ENCODE data around the gene ZNF385B. TPM values are rescaled to one million over a fixed set of nuclear protein-coding genes. Genes with fewer than 3 reads are reported as not detected.

Gene ZNF385B
- total and polyA plus RNA-seq, 9 of the 15 experiments (the other 6 are each of a cell fraction or from before 2014, with no cell fraction given), result 0.50 TPM; not detected in 8

DNA sequence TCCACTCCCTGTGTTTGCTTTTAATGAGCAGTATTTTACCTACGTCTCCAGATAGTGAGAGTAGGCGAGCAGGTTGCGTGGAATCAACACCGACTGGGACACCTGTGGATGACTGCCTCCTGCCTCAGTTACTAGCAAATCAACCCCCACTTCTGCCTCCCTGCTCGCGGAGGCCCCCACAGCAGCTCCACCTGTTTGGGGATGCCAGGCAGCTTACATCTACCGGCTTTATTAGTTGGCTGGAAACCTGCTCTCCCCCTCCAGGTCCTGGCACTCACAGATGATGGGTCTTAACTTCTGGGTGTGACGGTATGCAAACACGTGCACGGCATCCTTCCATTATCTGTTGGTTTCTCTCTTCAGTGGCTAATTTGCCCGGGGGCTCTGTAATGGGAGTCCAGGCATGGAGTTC, 432.3 kb downstream of the ZNF385B start (continued):
- no peak for TF ChIP-seq CGGBP1 (CRISPR knock-in tag; IDR thresholded peaks at IDR 0.05)
- no peak for TF ChIP-seq GATAD2B (IDR thresholded peaks at IDR 0.05; ENCODE audit: borderline replicate concordance)
- no peak for TF ChIP-seq MEF2D (tag; conservative IDR thresholded peaks at IDR 0.05; ENCODE audit: low read depth)
- no peak for TF ChIP-seq ARNT (IDR thresholded peaks at IDR 0.05)
- no peak for TF ChIP-seq SLC30A9 (CRISPR knock-in tag; IDR thresholded peaks at IDR 0.05)
- TF ChIP-seq PREB (CRISPR knock-in tag; IDR thresholded peaks at IDR 0.05), result no peak

DNA sequence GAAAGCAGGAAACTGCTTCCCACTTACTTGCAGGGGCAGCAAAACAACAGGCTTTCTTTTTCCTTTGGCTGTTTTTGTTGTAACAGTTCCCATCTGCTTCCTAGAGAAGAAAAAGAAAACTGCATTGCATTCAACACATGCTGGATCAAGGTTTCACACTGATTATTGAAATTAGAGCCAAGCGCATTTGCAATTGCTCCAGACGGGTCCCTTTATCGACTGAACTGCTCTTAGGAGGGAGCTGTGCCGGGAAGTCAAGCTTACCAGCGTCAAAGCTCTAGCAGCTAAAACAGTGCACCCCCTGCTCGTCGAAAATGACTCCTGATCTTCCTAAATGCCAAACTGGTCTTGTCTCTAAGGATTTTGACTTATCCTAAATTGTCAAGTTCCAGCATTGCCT, 432.8 kb downstream of the ZNF385B start:
- no peak overlapping the region for H3K4me2 ChIP-seq (ENCODE audit: insufficient read depth, low read length)
- H3K9me3 ChIP-seq (replicated peaks; ENCODE audit: control insufficient read depth, insufficient read depth, low read depth, low read length), result no peaks in the 10 kb centered on the region
- no peaks in the 10 kb centered on the region for H3K36me3 ChIP-seq (ENCODE audit: control insufficient read depth, insufficient read depth, low read length)
- no peak for ATAC-seq
- WGBS (ENCODE audit: insufficient coverage, low coverage, missing lambda C conversion rate), result 2% methylated on average over 7 of the region's 7 CpGs
- no peak overlapping the region for H3K9ac ChIP-seq (ENCODE audit: insufficient read depth in 1 of 2, low read depth in 2 of 2, low read length in 2 of 2)
- TF ChIP-seq HSF4 (CRISPR knock-in tag; IDR thresholded peaks at IDR 0.05; ENCODE audit: borderline replicate concordance) (no peak), ATF1 (CRISPR knock-in tag; IDR thresholded peaks at IDR 0.05) (no peak), ATF1 (tag; IDR thresholded peaks at IDR 0.05) (no peak)
- no TSS peak for BruUV-seq (replicated peaks)
- no peak overlapping the region for H3K4me3 ChIP-seq
- H3K27ac ChIP-seq (ENCODE audit: extremely low read depth, low read depth, low read length), result no peak overlapping the region
- no peaks in the 10 kb centered on the region for H3K4me1 ChIP-seq (replicated peaks in 1 of 2; ENCODE audit: control insufficient read depth in 2 of 2, insufficient read depth in 2 of 2, low read length in 2 of 2)
- H2AFZ ChIP-seq (ENCODE audit: low read depth, low read length), result no peak overlapping the region
- CTCF ChIA-PET (ENCODE audit: low intra/inter-chr PET ratio), result no interaction called here
- H3K9me1 ChIP-seq (ENCODE audit: control insufficient read depth, insufficient read depth, low read length), result no peaks in the 10 kb centered on the region
- no peaks in the 10 kb centered on the region for H3K79me2 ChIP-seq (ENCODE audit: control insufficient read depth, insufficient read depth, low read length)
- in situ Hi-C loops (cut with MboI), result no loop called here
- no peaks in the 10 kb centered on the region for H4K20me1 ChIP-seq (replicated peaks; ENCODE audit: control insufficient read depth, insufficient read depth, low read length)
- no peak for DNase-seq (ENCODE audit: extremely low read depth in 1 of 4, low spot score in 3 of 4)
- intact Hi-C loops (cut with micrococcal nuclease), result no loop called here
- POLR2A ChIA-PET, result no interaction called here
- FAIRE-seq, result no peak
- no peaks in the 10 kb centered on the region for H3K27me3 ChIP-seq (ENCODE audit: control insufficient read depth in 2 of 2, insufficient read depth in 2 of 2, low read length in 2 of 2)
